LNCaP clone FGC (cell line): ENCODE results near the gene EIF5.

ENCODE experiments used
- DNase-seq: peaks from one replicate; pipeline ENCODE4 v3.0.0-alpha.2; 2011; ENCODE audit warnings: low read depth
- H3K4me3 ChIP-seq: 2 replicates; pipeline ENCODE4 v1.5.1; 2011; ENCODE audit warnings: mild to moderate bottlenecking, low read depth, low read length, control low read depth
- TF ChIP-seq, protein P1 (sequence below): IDR thresholded peaks from 2 replicates; pipeline ENCODE4 v1.5.1; 2012; ENCODE audit warnings: mild to moderate bottlenecking; ENCODE audit not compliant: control insufficient read depth, insufficient read depth; ENCODE audit errors: extremely low read depth

Gene EIF5

DNA sequence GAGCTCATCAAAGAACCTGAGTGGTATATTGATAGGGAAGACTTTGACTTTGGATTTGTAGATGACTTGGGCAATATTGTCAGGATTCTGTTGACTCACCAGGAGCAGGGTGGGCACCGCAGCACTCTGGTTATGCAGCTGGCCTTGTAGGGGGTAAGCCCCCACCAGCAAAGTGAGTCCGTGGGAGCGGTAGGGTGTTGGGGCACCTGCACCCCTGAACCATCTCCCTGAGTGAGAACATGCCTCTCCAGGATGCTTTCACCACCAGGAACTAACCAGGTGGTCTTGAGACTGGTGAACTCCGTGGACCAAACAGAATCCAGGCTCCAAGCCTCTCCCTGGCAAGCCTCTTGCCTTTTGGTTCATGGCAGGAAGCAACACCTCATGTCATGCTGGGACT is 44.0 kb upstream of the EIF5 start:
- no peak overlapping the region for H3K4me3 ChIP-seq
- TF ChIP-seq, protein P1, sequence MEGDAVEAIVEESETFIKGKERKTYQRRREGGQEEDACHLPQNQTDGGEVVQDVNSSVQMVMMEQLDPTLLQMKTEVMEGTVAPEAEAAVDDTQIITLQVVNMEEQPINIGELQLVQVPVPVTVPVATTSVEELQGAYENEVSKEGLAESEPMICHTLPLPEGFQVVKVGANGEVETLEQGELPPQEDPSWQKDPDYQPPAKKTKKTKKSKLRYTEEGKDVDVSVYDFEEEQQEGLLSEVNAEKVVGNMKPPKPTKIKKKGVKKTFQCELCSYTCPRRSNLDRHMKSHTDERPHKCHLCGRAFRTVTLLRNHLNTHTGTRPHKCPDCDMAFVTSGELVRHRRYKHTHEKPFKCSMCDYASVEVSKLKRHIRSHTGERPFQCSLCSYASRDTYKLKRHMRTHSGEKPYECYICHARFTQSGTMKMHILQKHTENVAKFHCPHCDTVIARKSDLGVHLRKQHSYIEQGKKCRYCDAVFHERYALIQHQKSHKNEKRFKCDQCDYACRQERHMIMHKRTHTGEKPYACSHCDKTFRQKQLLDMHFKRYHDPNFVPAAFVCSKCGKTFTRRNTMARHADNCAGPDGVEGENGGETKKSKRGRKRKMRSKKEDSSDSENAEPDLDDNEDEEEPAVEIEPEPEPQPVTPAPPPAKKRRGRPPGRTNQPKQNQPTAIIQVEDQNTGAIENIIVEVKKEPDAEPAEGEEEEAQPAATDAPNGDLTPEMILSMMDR = no peak
- DNase-seq = no peak

DNA sequence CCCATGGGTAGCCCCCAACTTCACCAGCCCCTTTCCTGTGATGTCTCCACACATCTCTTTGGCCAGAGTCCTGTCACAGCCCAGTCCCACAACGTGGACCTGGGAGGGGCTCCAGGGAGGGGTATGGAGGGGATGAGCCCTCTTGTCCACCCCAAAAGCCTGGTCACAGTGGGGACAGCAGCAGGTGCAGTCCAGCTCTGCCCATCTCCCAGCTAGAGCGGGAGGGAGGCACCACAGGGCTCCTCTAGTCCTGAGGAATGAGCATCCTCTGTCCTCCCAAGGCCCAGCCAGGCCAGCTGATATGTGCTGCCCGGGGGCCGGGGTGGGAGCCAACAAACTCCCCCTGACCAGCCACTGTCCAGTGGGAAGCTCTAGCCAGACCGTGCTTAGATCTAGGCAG is 43.5 kb upstream of the EIF5 start:
- TF ChIP-seq, protein P1 = no peak
- H3K4me3 ChIP-seq = no peak overlapping the region
- DNase-seq = no peak

DNA sequence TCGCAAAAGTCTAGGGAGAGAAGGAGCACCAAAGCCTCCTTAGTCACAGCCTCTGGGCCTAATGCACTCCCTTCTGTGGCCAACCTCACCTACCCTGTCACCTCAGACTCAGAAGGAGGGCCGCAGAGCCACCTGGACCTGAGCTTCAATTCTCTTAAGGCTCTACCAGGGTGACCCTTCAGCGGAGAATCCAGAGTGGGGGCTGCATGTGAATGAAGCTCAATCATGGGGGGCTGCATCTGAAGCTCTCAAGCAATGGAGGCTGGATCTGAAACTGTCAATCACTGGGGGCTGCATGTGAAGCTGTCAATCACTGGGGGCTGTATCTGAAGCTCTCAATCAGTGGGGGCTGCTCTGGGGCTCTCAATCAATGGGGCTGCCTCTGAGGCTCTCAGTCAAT is 43.1 kb upstream of the EIF5 start:
- no peak overlapping the region for H3K4me3 ChIP-seq
- DNase-seq = no peak
- TF ChIP-seq, protein P1 = no peak

DNA sequence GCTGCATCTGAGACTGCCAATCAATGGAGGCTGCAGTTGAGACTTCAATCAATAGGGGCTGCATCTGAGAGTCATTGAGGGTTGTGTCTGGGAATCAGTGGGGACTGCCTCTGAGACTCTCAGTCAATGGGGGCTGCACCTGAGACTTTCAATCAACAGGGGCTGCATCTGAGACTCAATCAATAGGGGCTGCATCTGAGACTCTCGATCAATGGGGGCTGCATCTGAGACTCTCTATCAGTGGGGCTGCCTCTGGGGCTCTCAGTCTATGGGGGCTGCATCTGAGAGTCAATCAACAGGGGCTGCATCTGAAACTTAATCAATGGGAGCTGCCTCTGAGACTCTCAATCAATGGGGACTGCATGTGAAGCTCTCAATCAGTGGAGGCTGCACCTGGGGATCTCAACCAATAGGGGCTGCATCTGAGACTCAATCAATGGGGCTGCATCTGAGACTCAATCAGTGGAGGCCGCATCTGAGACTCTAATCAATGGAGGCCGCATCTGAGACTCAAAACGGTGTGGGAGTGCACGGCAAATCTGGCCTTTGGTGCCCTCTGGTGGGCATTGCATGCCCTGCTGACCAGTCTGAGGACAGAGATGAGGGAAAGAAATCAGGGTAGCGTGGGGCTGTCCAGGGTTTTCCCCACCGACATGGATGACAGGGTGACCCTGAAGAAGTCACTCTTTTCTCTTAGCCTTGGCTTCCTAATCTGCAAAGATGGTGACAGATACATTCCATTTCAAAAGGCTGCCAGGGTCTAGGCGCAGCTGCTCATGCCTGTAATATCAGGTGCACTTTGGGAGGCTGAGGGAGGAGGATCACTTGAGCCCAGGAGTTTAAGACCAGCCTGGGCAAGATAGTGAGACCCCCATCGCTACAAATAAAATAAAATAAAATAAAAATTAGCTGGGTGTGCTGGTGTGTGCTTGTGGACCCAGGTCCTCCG is 41.3 kb upstream of the EIF5 start:
- DNase-seq = peak; percentile 22
- TF ChIP-seq, protein P1 = peak; percentile 99
- no peak overlapping the region for H3K4me3 ChIP-seq

DNA sequence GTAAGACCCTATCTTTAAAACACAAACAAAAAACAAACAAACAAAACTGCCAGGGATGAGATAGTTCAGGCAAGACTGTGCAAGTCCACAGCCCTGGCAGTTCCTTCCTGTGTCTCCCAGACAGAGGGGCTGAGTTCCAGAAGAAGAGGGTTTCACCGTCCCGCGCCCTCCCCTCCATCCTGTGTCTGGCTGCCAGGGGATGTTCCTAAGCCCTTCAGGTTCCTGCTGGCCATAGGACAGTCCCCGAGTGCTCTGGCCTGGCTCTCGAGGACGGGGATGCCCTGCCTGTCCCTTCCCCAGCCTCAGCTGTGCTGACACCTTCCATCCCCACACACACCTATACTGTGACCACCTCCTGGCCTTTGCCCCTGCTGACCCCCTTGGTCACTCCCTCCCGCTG is 40.6 kb upstream of the EIF5 start:
- TF ChIP-seq, protein P1 = no peak
- no peak for DNase-seq

DNA sequence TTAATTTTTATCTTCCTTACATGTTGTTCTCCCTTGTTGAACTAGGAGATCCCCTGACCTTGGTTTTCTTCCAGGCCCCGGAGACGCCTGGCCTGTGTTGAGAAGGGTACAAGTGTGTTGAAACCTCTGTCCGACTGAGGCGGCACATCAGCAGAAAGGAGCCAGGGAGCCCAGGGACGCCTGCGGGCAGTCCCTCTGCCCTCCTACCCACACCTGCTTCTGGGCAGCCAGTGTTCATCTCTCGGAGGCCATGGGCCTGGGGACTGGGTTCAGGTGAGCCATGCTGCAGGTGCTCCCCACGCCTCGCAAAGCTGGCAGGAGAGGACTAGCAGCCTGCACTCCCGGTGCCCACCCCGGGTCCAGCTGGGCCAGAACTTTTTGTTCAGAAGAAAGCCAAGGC is 39.9 kb upstream of the EIF5 start:
- TF ChIP-seq, protein P1 = no peak
- no peak for DNase-seq
- no peak overlapping the region for H3K4me3 ChIP-seq

More for the DNA sequence above, 40.6 kb upstream of the EIF5 start:
- no peak overlapping the region for H3K4me3 ChIP-seq
